LNCaP clone FGC (cell line): ENCODE measurements around the gene IST1.

Source experiments
- DNase-seq: peaks from one replicate; pipeline ENCODE4 v3.0.0-alpha.2; 2011; ENCODE audit warnings: low read depth
- H3K4me3 ChIP-seq: 2 replicates; pipeline ENCODE4 v1.5.1; 2011; ENCODE audit warnings: mild to moderate bottlenecking, low read depth, low read length, control low read depth
- CTCF ChIP-seq: IDR thresholded peaks from 2 replicates; pipeline ENCODE4 v1.5.1; 2012; ENCODE audit warnings: mild to moderate bottlenecking; ENCODE audit not compliant: control insufficient read depth, insufficient read depth; ENCODE audit errors: extremely low read depth

The IST1 gene

GRCh38 chr16:71915350-71915749, 20.0 kb downstream of the IST1 start:
- DNase-seq, result no peak
- no peak overlapping the region for H3K4me3 ChIP-seq
- no peak for TF ChIP-seq CTCF

- no peak for TF ChIP-seq CTCF
- DNase-seq, result no peak
- no peak overlapping the region for H3K4me3 ChIP-seq
These were observed 21.1 kb downstream of the IST1 start for GRCh38 chr16:71916397-71916920.

- no peak for TF ChIP-seq CTCF
- H3K4me3 ChIP-seq, result no peak overlapping the region
- DNase-seq, result no peak
These were observed 22.6 kb downstream of the IST1 start for GRCh38 chr16:71917900-71918299.

- no peak overlapping the region for H3K4me3 ChIP-seq
These were observed 23.7 kb downstream of the IST1 start for GRCh38 chr16:71919035-71919434.

GRCh38 chr16:71920658-71921057, 25.3 kb downstream of the IST1 start:
- no peak overlapping the region for H3K4me3 ChIP-seq
- TF ChIP-seq CTCF, result no peak
- DNase-seq, result no peak

More at GRCh38 chr16:71919035-71919434, 23.7 kb downstream of the IST1 start:
- no peak for DNase-seq
- TF ChIP-seq CTCF, result no peak

GRCh38 chr16:71923941-71924690, 28.8 kb downstream of the IST1 start:
- DNase-seq, result no peak

More at GRCh38 chr16:71923941-71924690, 28.8 kb downstream of the IST1 start:
- H3K4me3 ChIP-seq, result no peak overlapping the region
- TF ChIP-seq CTCF, result no peak
